ENCODE measurements around the gene LGALS9.

The LGALS9 gene

DNA sequence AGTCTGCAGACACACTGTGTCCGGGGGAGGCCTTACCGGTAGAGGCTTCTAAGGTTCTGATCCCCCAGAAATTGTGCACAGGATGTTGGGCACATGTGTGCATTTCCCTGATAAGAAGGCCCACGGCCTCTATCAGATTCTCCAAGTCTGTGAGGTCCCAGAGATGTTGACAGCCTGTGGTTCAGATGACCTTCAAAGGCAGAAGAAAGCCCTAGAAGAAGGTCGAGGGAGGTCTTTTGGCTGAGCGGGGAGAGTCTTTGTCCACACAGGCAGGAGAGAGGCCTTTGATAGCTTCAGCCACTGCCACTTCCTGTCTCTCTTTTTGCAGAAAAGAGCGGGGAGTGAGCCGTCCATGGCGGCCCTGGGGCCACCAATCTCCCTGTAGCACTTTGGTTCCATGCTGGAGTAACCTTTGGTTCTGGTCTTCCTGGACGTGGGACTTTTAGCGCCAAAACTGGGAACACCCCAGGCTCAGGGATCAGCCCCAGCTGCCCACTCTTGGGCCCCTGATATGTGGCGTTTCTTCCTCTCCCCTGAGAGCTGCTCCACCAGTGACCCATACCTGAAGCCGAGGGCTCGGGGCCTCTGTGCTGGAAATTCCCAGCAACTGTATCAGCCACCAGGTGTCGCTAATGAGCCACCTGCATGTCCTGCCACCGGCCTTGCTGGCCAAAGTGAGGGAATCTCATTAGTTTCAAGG is 28.1 kb upstream of the LGALS9 start:
- peak in 55 of 58 donors; percentile 7 to 80 (median 43) for DNase-seq

DNA sequence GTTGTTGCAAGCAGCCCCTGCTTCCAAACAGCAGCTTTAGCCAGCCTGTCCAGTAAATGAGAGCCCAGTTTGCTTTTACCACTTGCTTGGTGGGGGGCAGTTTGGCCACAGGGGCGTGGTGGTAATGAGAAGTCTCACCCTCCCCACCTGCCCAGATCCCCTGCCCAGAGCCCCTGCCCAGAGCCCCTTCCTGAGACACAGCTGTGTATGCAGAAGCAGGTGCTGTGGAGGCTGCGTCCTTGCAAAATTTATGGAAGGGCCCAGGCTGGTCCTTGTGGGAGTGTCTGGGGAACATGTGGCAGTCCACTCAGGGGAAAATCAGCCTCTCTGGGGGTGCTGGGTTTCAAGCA is 27.6 kb upstream of the LGALS9 start:
- DNase-seq, result no peak

DNA sequence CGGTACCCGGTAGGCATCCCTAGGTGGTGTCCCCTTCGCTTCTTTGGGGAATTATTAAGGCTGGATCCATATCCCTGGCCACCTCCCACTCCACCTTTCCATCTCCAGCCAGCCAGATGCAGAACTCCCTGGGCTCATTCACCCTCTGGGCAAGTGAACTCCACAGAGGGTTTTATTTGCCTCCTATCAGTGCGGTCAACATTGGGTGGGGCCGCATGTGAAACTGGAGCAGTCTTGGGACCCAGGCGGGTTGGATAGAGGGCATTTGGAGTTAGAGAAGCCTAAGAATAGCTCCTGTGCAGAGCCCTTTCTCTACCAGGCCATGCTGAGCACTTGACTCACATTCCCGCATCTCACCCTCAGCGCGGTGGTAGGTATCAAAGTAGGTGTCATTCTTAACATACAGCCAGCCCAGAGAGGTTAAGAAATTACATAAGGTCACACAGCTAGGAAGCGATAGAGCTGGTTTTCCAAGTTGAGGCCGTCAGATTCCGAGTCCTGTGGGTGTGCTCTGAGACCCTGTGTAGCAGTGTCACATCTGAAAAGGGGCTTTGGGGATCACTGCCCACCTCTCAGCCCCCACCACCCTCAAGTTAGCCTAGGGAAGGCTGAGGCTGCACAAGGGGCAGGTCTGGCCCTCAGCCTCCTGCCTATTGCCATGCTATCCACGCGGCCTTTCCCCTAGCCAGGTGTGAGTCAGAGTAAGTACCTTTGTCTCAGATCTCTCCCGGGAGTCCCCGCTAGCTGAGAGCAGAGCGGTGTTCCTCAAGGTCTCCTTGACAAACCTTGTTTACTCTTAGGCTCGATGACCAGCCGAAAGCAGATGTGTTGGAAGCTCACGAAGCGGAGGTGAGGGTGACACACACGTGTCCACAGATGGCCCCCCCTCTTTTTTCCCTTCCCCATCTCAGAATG is 26.9 kb upstream of the LGALS9 start:
- DNase-seq, result no peak

DNA sequence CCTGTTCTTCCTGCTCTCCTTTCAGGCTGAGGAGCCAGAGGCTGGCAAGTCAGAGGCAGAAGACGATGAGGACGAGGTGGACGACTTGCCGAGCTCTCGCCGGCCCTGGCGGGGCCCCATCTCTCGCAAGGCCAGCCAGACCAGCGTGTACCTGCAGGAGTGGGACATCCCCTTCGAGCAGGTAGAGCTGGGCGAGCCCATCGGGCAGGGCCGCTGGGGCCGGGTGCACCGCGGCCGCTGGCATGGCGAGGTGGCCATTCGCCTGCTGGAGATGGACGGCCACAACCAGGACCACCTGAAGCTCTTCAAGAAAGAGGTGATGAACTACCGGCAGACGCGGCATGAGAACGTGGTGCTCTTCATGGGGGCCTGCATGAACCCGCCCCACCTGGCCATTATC is 25.6 kb upstream of the LGALS9 start:
- no peak for DNase-seq

DNA sequence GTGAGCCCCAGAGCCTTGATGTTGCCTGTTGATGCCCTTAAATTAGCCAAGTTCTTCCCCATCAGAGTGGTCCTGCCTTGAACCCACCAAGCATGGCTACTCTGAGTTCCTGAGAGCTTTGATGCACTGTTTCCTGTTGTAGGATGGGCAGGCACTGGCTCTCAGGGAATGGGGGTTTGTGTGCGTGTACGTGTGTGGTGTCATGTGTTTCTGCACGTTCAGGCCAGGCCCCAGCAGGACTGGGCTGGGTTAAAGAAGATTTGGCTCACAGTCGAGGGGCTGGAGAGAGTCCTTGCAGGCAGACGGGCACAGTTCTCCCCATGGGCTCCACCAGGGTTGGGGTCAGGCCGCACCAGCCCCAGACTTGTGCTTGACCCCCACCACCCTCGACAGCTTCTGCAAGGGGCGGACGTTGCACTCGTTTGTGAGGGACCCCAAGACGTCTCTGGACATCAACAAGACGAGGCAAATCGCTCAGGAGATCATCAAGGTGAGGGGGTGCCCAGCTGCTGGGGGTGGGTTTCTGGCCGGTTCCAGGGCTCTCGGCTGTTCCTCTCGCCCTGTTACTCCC is 23.4 kb upstream of the LGALS9 start:
- no peak for DNase-seq

DNA sequence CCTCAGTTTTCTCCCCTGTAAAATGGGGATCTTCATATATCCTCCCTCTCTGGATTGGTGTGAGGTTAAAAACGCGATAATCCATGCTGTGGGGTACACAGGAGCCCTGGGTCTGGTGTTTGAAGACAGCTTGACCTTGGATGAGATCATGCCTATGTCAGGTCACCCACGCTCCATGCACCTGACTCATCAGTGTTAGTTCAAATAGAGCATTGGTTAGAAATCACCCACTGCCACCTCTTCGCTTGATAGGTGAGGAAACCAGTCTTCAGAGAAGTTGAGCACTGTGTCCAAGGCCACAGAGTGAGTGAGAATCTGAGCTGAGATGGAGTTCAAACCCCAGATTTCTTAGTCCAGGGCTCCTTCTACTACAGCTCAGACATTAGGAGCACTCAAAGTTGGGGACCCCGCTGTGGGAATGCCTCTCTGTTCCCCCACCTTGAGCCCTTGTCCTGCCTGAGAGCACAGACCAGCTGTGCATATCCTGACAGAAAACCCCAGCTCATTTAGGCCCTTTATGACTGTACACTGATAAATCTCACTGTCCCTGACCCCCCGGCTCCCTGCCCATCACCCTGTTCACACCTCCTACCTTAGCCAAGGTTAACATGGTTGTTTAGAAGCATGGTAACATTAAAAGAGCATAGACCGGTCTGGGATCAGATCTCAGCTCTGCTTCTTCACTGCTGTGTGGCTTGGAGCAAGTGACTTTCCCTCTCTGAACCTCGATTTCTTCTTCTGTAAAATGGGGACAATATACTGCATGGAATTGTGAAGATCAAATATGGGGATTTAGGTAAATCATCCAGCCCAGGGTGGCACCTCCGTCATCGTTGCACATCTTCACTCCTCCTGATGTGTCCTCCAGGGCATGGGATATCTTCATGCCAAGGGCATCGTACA is 22.4 kb upstream of the LGALS9 start:
- no peak for DNase-seq

DNA sequence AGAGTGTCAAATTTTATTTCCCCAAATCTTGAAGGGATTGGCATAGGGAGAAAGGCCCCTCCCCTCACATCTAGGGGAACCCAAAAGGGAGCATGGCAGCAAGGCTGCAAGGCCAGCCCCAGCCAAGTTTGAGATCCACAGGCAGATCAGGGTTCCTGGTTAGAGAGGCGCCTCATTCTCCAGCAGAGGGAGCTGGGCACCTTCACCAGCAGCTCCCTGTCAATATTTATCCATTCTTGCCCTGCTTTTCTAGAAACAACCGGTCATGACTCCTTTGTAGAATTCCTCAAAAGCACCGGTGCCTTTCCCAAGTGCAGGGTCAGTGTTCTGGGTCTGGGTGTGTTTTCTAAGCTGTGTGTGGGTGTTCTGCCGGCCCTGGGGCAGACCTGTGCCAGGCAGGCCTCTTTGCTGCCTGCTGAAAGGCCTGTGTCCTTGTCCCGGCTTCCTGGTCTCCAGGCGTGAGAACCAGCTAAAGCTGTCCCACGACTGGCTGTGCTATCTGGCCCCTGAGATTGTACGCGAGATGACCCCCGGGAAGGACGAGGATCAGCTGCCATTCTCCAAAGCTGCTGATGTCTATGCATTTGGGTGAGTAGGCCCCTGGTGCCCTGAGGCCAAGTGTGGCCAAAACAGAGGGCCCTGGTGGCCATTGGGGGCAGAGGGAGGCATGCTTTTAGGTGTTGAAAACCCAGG is 21.2 kb upstream of the LGALS9 start:
- peak in 33 of 58 donors; percentile 6 to 61 (median 26) for DNase-seq

DNA sequence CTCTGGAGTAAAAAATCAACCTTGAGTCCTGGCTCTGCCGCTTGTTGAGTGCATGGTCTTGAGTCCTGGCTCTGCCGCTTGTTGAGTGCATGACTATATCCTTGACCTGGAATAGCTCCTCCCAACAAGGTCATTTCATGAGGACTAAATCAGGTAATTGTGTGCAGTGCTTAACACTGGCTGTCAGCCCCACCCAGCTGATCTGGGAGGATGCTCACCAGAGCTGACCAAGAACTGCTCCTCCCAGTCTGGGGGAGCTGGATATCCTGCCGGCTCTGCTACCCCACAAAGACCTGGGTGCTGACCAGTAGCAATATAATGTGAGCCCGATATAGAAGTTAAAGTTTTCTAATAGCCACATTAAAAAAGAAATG is 20.7 kb upstream of the LGALS9 start:
- DNase-seq, result no peak

DNA sequence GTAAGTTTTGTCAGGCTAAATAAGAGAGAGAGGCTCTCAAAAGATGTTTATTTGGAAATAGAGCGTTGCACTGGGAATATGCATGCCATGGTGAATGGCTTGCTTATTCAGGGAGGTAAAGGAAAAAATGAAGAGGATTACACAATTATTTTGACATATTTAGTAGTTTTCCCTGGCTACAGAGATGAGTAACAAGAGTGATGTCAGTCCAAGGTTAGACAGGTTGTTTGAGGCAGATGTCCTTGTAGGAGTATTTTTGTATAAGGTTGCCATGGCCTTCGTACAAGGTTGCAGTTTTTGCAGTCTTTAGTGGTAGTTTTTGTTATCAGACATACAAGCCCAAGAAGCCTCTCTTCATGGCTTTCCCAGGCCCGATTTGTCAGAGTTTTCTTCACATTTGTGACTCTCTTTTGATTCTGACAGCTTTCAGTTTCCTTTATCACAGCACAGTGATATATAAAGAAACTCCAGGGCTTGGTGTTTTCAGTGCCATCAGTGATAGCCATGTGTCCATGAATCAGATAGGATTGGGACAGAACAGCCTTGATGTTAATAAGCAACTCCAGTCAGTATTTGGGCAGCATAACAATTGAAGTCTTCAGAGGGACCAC is 18.7 kb upstream of the LGALS9 start:
- DNase-seq, result no peak

DNA sequence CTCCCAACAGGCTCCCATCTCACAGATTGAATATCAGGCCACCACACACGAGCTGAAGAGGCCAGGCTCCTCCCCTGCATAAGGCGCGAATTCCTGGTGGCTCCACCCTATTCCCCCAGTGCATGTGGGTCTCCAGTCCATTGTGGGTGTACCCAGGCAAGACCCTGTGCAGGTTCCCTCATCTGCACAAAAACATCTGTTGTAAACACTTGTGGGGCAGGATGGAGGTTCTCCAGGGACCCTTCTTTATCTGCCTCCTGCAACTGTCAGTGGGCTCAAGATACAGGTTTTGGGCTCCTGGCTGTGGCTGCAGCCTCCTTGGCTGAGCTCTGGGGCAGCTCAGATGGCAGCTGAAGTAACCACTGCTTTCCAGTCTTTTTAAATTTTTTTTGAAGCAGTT is 17.6 kb upstream of the LGALS9 start:
- DNase-seq, result no peak

DNA sequence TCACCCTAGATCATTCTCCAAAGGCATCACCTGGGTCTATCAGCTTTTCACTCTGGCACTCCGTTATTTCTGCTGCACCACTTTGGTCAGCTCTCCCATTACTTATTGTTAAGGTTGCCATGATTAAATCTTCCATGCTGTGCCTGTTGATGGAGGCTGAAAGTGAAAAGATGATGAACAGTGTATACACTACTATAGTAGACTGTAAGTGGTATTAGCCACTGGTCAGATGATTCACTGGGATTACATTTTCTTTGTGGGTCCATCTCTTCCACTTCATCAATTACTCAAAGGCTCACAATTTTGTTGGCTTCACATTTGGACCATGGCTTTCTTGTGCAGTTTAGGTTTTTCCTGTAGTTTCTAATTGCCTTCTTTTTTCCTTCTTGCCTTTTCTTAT is 15.9 kb upstream of the LGALS9 start:
- DNase-seq, result no peak

DNA sequence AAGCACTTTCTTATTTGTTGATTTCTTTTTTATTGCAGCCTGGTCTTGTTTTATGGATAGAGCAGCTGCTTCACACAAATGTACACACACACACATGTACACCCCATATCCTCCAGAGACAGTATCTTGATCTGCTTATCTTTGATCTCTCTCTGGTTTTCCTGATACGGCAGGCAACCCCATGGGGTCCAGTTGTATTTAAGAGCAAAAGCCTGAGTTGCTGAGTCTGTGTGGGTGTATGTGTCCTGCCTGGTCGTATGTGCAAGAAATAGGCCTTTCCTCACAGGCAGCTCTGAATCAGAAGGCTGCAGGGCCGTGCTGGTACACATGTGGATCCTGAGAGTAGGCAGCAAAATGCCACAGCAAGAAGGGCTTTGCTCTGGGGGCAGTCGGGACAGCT is 14.6 kb upstream of the LGALS9 start:
- no peak for DNase-seq

DNA sequence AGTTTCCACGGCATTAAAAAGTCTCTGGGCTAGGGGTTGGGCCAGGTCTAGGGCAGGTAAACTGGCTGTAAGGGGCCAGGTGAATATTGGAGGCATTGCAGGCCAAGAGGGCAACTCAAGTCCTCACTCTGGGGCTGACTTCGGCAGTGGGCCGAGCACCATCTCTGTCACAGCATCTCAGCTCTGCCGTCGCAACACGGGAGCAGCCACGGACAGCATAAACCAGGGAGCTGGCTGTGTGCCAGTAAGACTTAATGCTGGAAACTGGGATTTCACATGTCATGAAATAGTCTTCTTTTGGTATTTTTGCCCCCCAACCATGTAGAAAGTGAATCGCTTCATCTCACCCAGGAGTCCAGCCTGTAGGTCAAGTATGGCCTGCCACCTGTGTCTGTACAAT is 12.6 kb upstream of the LGALS9 start:
- no peak for DNase-seq

DNA sequence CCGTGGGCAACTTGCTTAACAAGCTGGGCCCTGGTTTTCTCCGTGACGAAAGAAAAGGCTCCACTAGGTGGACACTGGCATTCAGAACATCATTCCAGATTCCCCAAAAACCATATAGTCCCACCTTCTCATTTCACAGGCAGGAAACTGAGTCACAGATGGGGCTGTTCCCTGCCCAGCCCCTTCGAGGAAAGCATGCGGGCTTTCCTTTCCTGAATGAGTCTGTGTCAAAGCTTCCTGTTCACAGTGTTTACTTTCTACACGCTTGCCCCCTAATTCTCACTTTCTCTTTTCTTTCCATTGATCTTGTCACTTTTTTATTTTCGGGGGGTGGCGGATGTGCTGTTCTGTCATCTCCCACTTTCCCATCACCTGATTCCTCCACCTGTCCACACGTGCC is 10.3 kb upstream of the LGALS9 start:
- DNase-seq, result no peak

DNA sequence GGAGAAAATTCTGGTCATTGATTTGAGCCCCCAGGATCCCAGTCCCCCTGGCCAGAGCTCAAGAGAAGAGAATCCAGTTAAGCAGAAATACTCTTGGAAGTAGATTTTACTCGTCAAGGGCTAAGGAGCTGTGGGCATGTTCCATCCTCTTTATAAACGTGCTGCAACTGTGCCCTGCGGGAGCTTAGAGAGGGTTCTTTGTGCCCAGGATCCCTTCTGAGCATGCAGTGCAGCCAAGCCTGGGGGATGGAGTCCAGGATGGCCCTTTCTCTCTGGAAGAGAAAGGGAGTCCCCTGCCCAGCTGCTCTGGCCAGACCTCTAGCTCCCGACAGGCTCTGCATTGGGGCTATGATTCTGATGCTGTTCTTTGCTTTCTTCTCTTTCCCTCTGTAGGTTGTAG is 9.5 kb upstream of the LGALS9 start:
- DNase-seq, result peak in 26 of 58 donors; percentile 10 to 65 (median 35)

DNA sequence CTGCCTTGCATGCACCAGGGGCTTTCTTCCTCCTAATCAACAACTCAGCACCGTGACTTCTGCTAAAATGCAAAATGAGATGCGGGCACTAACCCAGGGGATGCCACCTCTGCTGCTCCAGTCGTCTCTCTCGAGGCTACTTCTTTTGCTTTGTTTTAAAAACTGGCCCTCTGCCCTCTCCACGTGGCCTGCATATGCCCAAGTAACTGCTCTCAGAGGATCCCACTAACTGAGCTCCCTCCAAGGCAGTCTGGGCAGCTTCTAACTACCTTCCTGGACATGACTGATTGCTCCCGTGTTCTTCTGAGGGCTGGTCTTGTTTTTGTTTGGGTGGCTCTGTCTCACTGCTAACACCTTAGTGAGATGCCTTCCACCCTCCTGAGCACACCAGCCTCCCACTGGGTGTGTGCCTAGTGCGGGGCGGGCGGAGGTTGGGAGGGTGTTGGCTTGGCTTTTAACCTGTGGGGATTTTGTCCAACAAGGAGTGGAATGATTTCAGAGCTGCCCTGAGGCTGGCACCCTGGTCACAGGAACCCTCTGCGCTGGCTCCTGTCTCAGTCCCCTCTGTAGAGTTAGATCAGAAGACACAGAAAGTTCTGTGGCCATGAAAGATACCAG is 8.9 kb upstream of the LGALS9 start:
- no peak for DNase-seq

DNA sequence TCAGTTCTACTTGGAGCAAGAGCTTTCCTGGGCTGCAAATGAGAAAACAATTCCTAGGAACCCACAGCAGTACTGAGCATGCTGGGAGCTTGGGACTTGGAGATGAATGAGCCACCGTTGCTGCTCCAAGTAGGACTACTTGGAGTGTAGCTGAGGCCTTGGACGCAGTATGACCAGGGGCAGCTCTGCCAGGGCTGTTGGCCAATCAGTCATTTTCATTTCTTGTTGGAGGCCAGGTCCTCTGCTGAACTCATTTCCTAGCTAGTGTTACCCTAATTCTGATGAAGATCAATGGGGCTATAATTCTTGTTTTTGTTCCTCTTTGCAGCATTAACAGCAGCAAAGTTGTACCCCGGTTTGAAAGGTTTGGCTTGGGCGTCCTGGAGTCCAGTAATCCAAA is 8.0 kb upstream of the LGALS9 start:
- peak in 31 of 58 donors; percentile 9 to 66 (median 28) for DNase-seq

DNA sequence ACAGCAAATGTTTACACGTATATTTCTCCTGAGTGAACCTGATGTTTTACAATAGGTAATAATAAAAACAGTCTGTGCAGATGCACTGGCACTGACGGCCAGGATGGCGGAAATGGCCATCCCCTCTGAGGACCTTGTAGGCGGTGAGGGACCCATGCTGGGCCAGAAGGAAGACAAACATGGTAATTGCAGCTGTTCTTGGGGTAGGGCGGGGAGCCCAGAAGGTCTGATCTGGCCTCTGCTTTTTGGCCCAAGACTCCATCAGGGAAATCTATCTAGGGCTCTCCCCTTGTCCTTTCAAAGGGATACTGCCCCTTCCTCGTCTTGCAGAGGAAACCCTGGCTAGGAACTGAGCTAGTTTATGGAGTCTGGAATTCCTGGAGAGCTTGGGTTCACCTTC is 7.4 kb upstream of the LGALS9 start:
- no peak for DNase-seq

DNA sequence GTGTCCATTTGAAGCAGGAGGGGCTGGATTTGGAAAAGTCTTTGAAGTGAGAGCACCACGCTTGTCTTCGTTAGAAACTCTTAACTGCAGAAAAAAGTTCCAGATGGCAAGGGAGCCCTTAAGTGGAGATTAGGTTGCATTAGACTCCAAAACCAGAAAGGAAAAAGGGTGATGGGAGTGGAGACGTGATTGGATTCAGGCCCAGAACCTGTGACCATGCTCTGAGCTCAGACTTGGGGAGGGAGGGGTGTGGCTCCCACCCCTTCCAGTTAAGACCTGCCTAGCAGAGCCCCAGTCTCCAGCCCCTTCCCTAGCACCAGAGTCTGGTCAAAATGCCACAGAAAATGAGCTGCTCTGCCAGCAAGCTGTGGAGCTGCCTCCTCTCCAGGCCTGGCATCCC is 6.4 kb upstream of the LGALS9 start:
- DNase-seq, result no peak

DNA sequence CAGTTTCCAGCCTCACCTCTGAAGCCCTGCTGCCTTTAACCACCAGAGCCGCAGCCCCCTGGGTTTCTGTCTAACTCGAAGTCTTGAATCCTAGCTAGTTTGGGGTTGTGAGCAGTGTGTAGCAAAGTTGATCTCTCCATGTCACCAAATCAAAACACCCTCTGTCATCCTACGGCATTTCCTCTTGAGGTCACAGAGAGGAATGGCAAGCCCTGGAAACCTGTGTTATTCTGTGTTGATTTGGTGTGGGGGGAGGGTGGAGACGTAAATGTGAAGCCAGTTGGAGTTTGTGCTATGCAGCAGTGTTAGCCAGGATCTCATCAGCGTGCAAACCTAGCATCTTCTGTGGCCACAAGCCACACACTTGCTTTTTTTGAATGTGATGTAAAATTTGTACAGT is 5.1 kb upstream of the LGALS9 start:
- DNase-seq, result no peak
